GM06990 (cell line): ENCODE measurements around the gene ARL6.

Source experiments
- DNase-seq: peaks from one replicate; pipeline ENCODE4 v3.0.0-alpha.2; 2011; ENCODE audit not compliant: insufficient read length; ENCODE audit errors: extremely low read depth
- H3K27me3 ChIP-seq: replicated peaks from 2 replicates; pipeline ENCODE4 v1.6.0; 2011; ENCODE audit warnings: low read length; ENCODE audit not compliant: control insufficient read depth, insufficient read depth
- H3K36me3 ChIP-seq: 2 replicates; pipeline ENCODE4 v1.5.1; 2011; ENCODE audit warnings: low read length; ENCODE audit not compliant: control insufficient read depth, insufficient read depth
- H3K4me3 ChIP-seq: replicated peaks from 2 replicates; pipeline ENCODE4 v1.5.1; 2011; ENCODE audit warnings: low read depth, mild to moderate bottlenecking, control low read depth, low read length
- TF ChIP-seq, protein P1 (sequence below): IDR thresholded peaks from 2 replicates; pipeline ENCODE4 v1.5.1; 2011; ENCODE audit warnings: low read length, control low read depth, mild to moderate bottlenecking, inconsistent platforms; ENCODE audit not compliant: insufficient read depth, poor library complexity, severe bottlenecking

ARL6 gene

DNA sequence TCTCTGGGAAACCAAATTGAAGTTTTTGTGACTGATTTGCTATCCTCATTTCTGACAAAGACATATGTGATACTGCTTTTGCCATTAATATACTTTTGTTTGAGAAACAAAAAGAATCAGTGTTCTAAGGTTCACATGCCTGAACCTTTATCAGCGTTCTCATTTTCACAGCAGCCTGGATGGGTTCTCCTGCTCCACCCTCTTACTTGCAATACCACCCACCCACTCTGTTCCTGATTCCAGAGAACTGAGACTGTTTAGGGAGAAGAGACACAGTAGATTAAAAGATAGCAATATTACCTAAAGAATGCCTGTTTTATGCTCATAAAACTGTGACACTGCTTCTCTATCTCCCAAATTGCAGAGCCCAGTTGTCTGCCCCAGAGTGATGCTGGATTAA is 25.8 kb upstream of the ARL6 start:
- TF ChIP-seq, protein P1, sequence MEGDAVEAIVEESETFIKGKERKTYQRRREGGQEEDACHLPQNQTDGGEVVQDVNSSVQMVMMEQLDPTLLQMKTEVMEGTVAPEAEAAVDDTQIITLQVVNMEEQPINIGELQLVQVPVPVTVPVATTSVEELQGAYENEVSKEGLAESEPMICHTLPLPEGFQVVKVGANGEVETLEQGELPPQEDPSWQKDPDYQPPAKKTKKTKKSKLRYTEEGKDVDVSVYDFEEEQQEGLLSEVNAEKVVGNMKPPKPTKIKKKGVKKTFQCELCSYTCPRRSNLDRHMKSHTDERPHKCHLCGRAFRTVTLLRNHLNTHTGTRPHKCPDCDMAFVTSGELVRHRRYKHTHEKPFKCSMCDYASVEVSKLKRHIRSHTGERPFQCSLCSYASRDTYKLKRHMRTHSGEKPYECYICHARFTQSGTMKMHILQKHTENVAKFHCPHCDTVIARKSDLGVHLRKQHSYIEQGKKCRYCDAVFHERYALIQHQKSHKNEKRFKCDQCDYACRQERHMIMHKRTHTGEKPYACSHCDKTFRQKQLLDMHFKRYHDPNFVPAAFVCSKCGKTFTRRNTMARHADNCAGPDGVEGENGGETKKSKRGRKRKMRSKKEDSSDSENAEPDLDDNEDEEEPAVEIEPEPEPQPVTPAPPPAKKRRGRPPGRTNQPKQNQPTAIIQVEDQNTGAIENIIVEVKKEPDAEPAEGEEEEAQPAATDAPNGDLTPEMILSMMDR = no peak
- DNase-seq = no peak
- Histone ChIP-seq H3K36me3 (no peaks in the 10 kb centered on the region), H3K4me3 (no peak overlapping the region), H3K27me3 (no peaks in the 10 kb centered on the region; the same call in 1 of the 2 replicates)

DNA sequence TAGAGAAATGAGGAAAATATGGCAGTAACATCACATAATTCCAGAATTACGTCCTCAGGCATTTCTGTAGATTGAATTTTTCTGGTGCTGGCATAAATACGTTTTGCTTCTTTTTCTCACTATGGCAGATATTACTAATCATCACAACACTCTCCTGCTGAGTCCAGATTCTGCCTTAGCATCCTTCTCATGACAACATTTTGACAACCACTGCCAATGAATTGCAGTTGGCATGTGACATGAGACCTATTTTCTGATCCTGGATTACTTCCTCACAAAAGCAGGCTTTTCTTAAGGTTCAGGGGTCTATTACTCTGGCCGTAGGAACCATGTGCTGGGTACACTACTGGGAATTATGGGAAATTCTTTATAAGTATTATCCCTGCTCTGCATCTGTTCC is 22.5 kb upstream of the ARL6 start:
- DNase-seq = no peak
- H3K4me3 ChIP-seq = no peak overlapping the region
- no peaks in the 10 kb centered on the region; the same call in 1 of the 2 replicates for H3K27me3 ChIP-seq
- H3K36me3 ChIP-seq = no peaks in the 10 kb centered on the region
- TF ChIP-seq, protein P1 = no peak

DNA sequence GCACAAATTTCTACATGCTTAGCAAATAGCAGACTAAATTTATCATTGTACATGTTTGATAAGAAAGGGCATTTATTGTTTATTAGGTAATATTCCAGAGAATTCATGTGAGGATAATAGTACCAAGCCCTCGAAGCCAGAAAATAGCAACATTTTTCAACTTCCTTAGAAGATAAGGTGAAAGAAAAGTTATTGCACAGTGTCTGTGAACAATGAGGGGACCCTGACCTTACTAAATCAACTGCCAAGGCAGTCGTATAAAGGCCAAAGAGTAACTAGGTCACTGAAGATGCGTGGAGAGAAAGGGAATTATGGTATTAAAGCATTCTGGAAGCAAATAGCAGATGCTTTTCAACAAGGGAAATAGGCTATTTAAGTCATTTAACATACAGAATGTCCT is 20.3 kb upstream of the ARL6 start:
- no peaks in the 10 kb centered on the region for H3K36me3 ChIP-seq
- TF ChIP-seq, protein P1 = no peak
- DNase-seq = no peak

DNA sequence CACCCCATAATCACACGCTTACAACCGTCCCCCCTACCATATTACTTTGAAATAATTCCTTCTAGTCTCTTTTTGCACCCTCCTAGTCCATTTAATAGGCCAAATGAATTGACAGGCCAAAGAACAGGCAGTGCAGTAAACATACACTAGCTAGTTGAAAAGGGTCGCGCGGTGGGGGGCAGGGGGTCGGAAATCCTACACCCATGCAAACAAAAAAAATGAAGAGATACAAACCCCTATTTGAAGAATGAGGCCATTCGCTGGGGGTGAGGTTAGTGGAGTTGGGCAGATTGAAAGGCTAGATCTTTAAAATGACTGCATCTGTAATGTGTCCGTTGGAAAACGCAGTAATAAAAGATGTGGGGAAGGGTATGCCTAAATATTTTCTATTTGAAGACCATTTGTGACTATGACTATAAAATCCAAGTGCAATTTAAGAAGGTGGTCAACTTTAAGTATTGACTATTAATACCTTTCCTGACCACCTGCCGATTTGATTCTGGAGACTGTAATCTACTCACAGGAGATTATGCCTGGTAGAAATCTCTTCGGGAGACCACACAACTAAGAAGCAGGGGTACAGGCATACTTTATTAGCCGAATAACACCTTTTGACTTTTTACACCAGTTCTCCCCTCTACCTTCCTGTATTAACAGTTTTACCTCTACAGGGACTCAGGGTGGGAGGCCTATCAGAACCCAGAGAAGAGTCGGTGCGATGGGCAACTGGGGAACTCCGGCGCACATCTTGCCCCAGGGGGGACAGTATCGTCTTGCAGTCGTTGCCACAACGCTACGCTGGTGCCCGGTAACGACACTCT is 762 bp upstream of the ARL6 start:
- TF ChIP-seq, protein P1 = no peak
- Histone ChIP-seq H3K27me3 (no peaks in the 10 kb centered on the region), H3K36me3 (no peaks in the 10 kb centered on the region), H3K4me3 (peak overlapping the region; percentile 78)
- DNase-seq = no peak

More for the DNA sequence above, 20.3 kb upstream of the ARL6 start:
- Histone ChIP-seq H3K27me3 (no peaks in the 10 kb centered on the region; the same call in 1 of the 2 replicates), H3K4me3 (no peak overlapping the region)

DNA sequence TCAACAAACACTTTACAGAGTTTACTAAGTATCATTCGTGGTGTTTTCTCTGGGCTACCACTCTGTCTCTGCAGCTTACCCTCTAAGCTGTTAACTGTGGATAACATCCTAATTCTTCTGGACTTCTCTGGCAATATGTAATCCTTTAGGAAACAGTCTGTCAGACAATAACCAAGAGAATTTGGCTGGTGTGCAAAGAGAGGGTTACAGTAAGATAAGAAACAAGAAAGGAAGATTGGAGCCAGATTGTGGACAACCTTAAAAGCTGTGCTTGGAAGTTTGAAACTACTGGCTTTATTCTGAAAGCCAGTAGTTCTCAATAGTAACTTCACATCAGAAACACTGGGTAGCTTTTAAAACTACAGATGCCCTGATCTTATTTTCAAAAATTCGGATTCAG is 778 bp downstream of the ARL6 start:
- peak overlapping the region; percentile 78 for H3K4me3 ChIP-seq
- H3K36me3 ChIP-seq = no peaks in the 10 kb centered on the region
- TF ChIP-seq, protein P1 = no peak
- no peak for DNase-seq
- no peaks in the 10 kb centered on the region for H3K27me3 ChIP-seq
